Measurements from ENCODE around the gene KNG1. TPM values are rescaled to one million over a fixed set of nuclear protein-coding genes. Genes with fewer than 3 reads are reported as not detected.
"Not testable (repeated sequence)": the region's sequence is repeated elsewhere in the genome, so short reads cannot be mapped to it uniquely, and the experiment has no call there.

Gene KNG1
- not detected in 2 replicates for total RNA-seq

GRCh38 chr3:186717039-186717457 lies at the start of gene KNG1:
Gene KNG1, plus strand, starts transcription at chr3:186717359. Its CDS starts 184 bp downstream, at chr3:186717543.
- DNase-seq (ENCODE audit: extremely low read depth, low read depth, low spot score), result no peak

GRCh38 chr3:186668426-186668825 lies 48.7 kb upstream of the KNG1 start:
- DNase-seq (ENCODE audit: extremely low read depth, low read depth, low spot score), result no peak

GRCh38 chr3:186669378-186670084 lies 47.6 kb upstream of the KNG1 start:
- no peak for DNase-seq (ENCODE audit: extremely low read depth, low read depth, low spot score)

- DNase-seq (ENCODE audit: extremely low read depth, low read depth, low spot score), result no peak
These were observed 47.0 kb upstream of the KNG1 start for GRCh38 chr3:186670155-186670554.

GRCh38 chr3:186671051-186671450 lies 46.1 kb upstream of the KNG1 start:
- DNase-seq (ENCODE audit: extremely low read depth, low read depth, low spot score), result no peak

GRCh38 chr3:186678604-186679003 lies 38.6 kb upstream of the KNG1 start:
- DNase-seq (ENCODE audit: extremely low read depth, low read depth, low spot score), result no peak

- DNase-seq (ENCODE audit: extremely low read depth, low read depth, low spot score), result no peak
These were observed 38.0 kb upstream of the KNG1 start for GRCh38 chr3:186679151-186679550.

- DNase-seq (ENCODE audit: extremely low read depth, low read depth, low spot score), result no peak
These were observed 36.3 kb upstream of the KNG1 start for GRCh38 chr3:186680869-186681268.

GRCh38 chr3:186682812-186683211 lies 34.3 kb upstream of the KNG1 start:
- no peak for DNase-seq (ENCODE audit: extremely low read depth, low read depth, low spot score)

- no peak for DNase-seq (ENCODE audit: extremely low read depth, low read depth, low spot score)
These were observed 33.2 kb upstream of the KNG1 start for GRCh38 chr3:186683979-186684378.

- not testable (repeated sequence) for DNase-seq (ENCODE audit: extremely low read depth, low read depth, low spot score)
These were observed 30.7 kb upstream of the KNG1 start for GRCh38 chr3:186686475-186686874.

- no peak for DNase-seq (ENCODE audit: extremely low read depth, low read depth, low spot score)
These were observed 30.0 kb upstream of the KNG1 start for GRCh38 chr3:186687120-186687651.

GRCh38 chr3:186690304-186690703 lies 26.9 kb upstream of the KNG1 start:
- DNase-seq (ENCODE audit: extremely low read depth, low read depth, low spot score), result not testable (repeated sequence)

- DNase-seq (ENCODE audit: extremely low read depth, low read depth, low spot score), result no peak
These were observed 25.5 kb upstream of the KNG1 start for GRCh38 chr3:186691676-186692075.

GRCh38 chr3:186693843-186694242 lies 23.3 kb upstream of the KNG1 start:
- no peak for DNase-seq (ENCODE audit: extremely low read depth, low read depth, low spot score)

GRCh38 chr3:186694288-186695032 lies 22.7 kb upstream of the KNG1 start:
- DNase-seq (ENCODE audit: extremely low read depth, low read depth, low spot score), result no peak

GRCh38 chr3:186696522-186696921 lies 20.6 kb upstream of the KNG1 start:
- DNase-seq (ENCODE audit: extremely low read depth, low read depth, low spot score), result no peak

GRCh38 chr3:186697510-186697909 lies 19.6 kb upstream of the KNG1 start:
- DNase-seq (ENCODE audit: extremely low read depth, low read depth, low spot score), result no peak

GRCh38 chr3:186700267-186700666 lies 16.9 kb upstream of the KNG1 start:
- no peak for DNase-seq (ENCODE audit: extremely low read depth, low read depth, low spot score)

- not testable (repeated sequence) for DNase-seq (ENCODE audit: extremely low read depth, low read depth, low spot score)
These were observed 14.7 kb upstream of the KNG1 start for GRCh38 chr3:186702451-186702850.

GRCh38 chr3:186705882-186706780 lies 11.0 kb upstream of the KNG1 start:
- no peak for DNase-seq (ENCODE audit: extremely low read depth, low read depth, low spot score)
